PFSK-1 (cell line): ENCODE results near the gene PRDM15.

Experiments
- FOXP2 ChIP-seq: optimal IDR thresholded peaks from 2 replicates; pipeline ENCODE3; 2011; ENCODE audit warnings: borderline replicate concordance, control low read depth, inconsistent platforms; ENCODE audit not compliant: insufficient read depth; ENCODE audit errors: extremely low read length, extremely low read depth
- POLR2AphosphoS5 ChIP-seq: IDR thresholded peaks from 2 replicates; pipeline ENCODE4 v1.6.1; 2012; ENCODE audit warnings: low read depth, mild to moderate bottlenecking, control low read depth, low read length, moderate library complexity
- REST ChIP-seq, 2 experiments: IDR thresholded peaks; 2 replicates each; pipeline versions ENCODE4 v1.6.1 to v1.8.0; 2011 to 2012; ENCODE audit warnings: low read depth in 2 of 2, low read length in 2 of 2, control low read depth in 1 of 2, inconsistent platforms in 1 of 2, mild to moderate bottlenecking in 1 of 2, moderate library complexity in 1 of 2; ENCODE audit not compliant: insufficient read depth in 1 of 2
- SIN3A ChIP-seq: IDR thresholded peaks from 2 replicates; pipeline ENCODE4 v1.6.1; 2012; ENCODE audit warnings: mild to moderate bottlenecking, low read length, moderate library complexity, borderline replicate concordance; ENCODE audit not compliant: insufficient read depth
- TAF1 ChIP-seq: IDR thresholded peaks from 2 replicates; pipeline ENCODE4 v1.6.1; 2012; ENCODE audit warnings: low read length, control low read depth, borderline replicate concordance; ENCODE audit not compliant: insufficient read depth

Gene PRDM15

DNA sequence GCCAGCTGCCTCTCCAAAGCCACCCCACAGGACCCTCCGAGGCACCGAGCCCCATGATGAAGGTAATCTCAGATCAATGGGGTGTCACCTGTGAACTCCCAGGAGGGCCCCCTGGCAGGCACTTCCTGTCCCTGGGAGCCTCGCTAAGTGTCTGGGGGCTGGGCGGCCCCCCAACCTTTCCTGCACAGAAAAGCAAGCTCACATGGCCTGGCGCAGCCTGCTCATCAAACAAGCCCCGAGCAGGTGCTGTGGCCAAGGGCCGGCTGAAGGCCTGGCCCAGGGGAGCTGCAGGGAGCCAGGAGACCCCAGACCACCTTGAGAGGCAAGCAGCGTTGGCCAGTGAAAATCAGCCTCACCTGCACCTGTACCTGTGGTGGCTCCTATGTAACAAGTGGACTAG, 115.1 kb downstream of the PRDM15 start:
- no peak for TF ChIP-seq FOXP2
- no peak for TF ChIP-seq REST (IDR thresholded peaks at IDR 0.05; ENCODE audit: insufficient read depth in 1 of 2, low read depth in 2 of 2, low read length in 2 of 2)
- no peak for TF ChIP-seq POLR2AphosphoS5
- no peak for TF ChIP-seq SIN3A
- TF ChIP-seq TAF1, result no peak

DNA sequence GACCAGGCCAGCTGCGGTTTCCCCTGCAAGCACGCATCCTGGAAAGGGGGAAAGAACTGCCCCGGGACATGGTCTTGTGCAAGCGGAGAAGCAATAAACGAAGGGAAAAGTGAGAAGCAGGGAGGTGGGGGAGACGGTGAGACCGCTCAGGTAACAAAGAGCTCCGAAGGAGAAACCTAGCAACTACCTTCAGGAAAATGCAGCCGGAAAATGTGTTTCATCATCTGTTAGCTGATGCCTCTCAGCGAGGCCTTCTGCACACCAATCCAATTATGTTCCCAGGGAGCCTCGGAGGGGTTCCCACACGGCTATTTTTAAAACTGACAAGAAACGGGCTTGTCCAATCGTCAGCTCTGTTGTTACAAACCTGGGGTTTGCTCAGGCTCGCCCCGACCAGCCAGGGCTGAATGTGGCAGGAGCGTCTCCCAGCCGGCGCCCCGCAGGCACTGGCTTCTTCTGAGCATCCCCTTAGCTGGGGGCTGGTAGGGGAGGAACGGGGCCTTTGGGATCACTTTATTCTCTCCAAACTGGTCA, 115.7 kb downstream of the PRDM15 start:
- no peak for TF ChIP-seq POLR2AphosphoS5
- no peak for TF ChIP-seq TAF1
- TF ChIP-seq FOXP2, result no peak

- TF ChIP-seq TAF1, result no peak
- no peak for TF ChIP-seq REST (IDR thresholded peaks at IDR 0.05; ENCODE audit: insufficient read depth in 1 of 2, low read depth in 2 of 2, low read length in 2 of 2)
- TF ChIP-seq FOXP2, result no peak
- no peak for TF ChIP-seq POLR2AphosphoS5
- no peak for TF ChIP-seq SIN3A
Measured at GRCh38 chr21:41762753-41763152, 116.4 kb downstream of the PRDM15 start.

DNA sequence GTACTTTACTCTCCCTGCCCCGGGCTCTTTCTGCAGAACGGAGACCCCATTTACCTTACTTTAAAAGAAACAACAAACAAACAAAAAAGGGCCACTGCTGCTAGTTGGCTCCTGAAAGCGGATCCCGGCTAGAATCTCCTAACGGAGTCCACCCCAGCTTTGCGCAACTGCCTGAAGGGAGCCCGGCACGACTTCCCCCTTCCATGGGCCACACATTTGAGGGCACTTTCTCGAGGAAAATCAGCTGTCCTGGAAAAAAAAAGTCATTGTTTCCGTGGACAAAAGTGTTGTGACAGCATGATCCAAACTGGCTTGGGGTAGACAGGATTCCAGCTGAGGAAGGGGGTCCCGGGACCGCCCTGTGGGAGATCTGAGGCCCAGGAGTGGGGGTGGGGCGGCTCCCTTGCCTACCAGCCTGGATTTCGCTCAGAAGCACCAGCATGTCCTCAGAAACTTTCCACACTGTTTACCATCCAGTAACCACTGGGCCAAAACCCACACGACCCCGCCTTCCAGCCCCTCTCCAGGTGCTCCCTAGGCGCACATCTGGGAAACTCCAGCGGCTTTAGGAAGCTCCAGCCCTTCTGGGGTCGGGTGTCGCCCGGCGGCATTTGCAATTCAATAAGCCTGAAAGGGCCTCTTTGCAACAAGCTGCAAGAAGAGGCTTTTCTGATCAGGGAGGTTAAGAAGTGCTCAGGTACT, 117.1 kb downstream of the PRDM15 start:
- TF ChIP-seq SIN3A (no peak), FOXP2 (no peak), TAF1 (no peak), POLR2AphosphoS5 (no peak), REST (IDR thresholded peaks at IDR 0.05; ENCODE audit: insufficient read depth in 1 of 2, low read depth in 2 of 2, low read length in 2 of 2) (no peak)

GRCh38 chr21:41761211-41761933, 117.8 kb downstream of the PRDM15 start:
- TF ChIP-seq REST (IDR thresholded peaks at IDR 0.05; ENCODE audit: insufficient read depth in 1 of 2, low read depth in 2 of 2, low read length in 2 of 2), result no peak
- no peak for TF ChIP-seq FOXP2
- no peak for TF ChIP-seq SIN3A
- no peak for TF ChIP-seq POLR2AphosphoS5
- TF ChIP-seq TAF1, result no peak
